Measurements from ENCODE around the gene CCNB2. TPM values are rescaled to one million over a fixed set of nuclear protein-coding genes. Genes with fewer than 3 reads are reported as not detected.
"Not testable (repeated sequence)": the region's sequence is repeated elsewhere in the genome, so short reads cannot be mapped to it uniquely, and the experiment has no call there.

The CCNB2 gene
- total and polyA plus RNA-seq, 7 experiments from 2014 or later = 0.27 to 52.2 (median 0.41) TPM; not detected in 2

- Mint-ChIP-seq H3K27ac (peak overlapping the region in 1 of 9 donors; percentile 34), H3K4me3 (no peak overlapping the region), H3K36me3 (peaks cover 0 to 38% (median 0%) of the 10 kb centered on the region in 5 donors), H3K27me3 (no peaks in the 10 kb centered on the region), H3K4me1 (peaks cover 0 to 23% (median 0%) of the 10 kb centered on the region in 7 donors), H3K9me3 (no peaks in the 10 kb centered on the region)
- ChIA-PET POLR2A (no interaction called here), CTCF (interaction anchor here (0.7 kb wide), 1 partner anchor 186 kb away, joined by 3 read pairs; no protein-coding TSS in a partner anchor)
- no peak overlapping the region for H3K27ac ChIP-seq (ENCODE audit: low read depth, low read length)
- H3K36me3 ChIP-seq (ENCODE audit: control insufficient read depth in 2 of 3, insufficient read depth in 3 of 3, low read length in 3 of 3) = no peaks in the 10 kb centered on the region
- H3K27me3 ChIP-seq (ENCODE audit: control insufficient read depth in 2 of 2, insufficient read depth in 2 of 2, low read length in 2 of 2) = no peaks in the 10 kb centered on the region
- no peak for DNase-seq
- H3K4me1 ChIP-seq (ENCODE audit: control insufficient read depth in 2 of 2, insufficient read depth in 2 of 2, low read length in 2 of 2) = no peaks in the 10 kb centered on the region
- H3K4me3 ChIP-seq (ENCODE audit: low read length) = no peak overlapping the region
- ATAC-seq = no peak
- no peaks in the 10 kb centered on the region for H3K9me3 ChIP-seq (ENCODE audit: control insufficient read depth in 2 of 3, low read length in 3 of 3)
- intact Hi-C loops (cut with micrococcal nuclease) = no loop called here
These were observed 10.1 kb downstream of the CCNB2 start for GRCh38 chr15:59115047-59115446.

GRCh38 chr15:59116141-59116540 lies 11.2 kb downstream of the CCNB2 start:
- intact Hi-C loops (cut with micrococcal nuclease) = no loop called here
- Mint-ChIP-seq H3K36me3 (peaks cover 0 to 40% (median 0%) of the 10 kb centered on the region in 5 donors), H3K4me1 (peaks cover 0 to 17% (median 0%) of the 10 kb centered on the region in 7 donors), H3K4me3 (no peak overlapping the region), H3K27ac (no peak overlapping the region), H3K9me3 (no peaks in the 10 kb centered on the region), H3K27me3 (no peaks in the 10 kb centered on the region)
- CTCF ChIA-PET = no interaction called here
- no peak overlapping the region for H3K4me3 ChIP-seq (ENCODE audit: low read length)
- no peaks in the 10 kb centered on the region for H3K36me3 ChIP-seq (ENCODE audit: control insufficient read depth in 2 of 3, insufficient read depth in 3 of 3, low read length in 3 of 3)
- H3K27me3 ChIP-seq (ENCODE audit: control insufficient read depth in 2 of 2, insufficient read depth in 2 of 2, low read length in 2 of 2) = no peaks in the 10 kb centered on the region
- DNase-seq (no peak), ATAC-seq (no peak)
- POLR2A ChIA-PET = no interaction called here
- H3K27ac ChIP-seq (ENCODE audit: low read depth, low read length) = no peak overlapping the region
- no peaks in the 10 kb centered on the region for H3K9me3 ChIP-seq (ENCODE audit: control insufficient read depth in 2 of 3, low read length in 3 of 3)
- H3K4me1 ChIP-seq (ENCODE audit: control insufficient read depth in 2 of 2, insufficient read depth in 2 of 2, low read length in 2 of 2) = no peaks in the 10 kb centered on the region

- Histone ChIP-seq H3K27me3 (ENCODE audit: control insufficient read depth in 2 of 2, insufficient read depth in 2 of 2, low read length in 2 of 2) (no peaks in the 10 kb centered on the region), H3K4me1 (ENCODE audit: control insufficient read depth in 2 of 2, insufficient read depth in 2 of 2, low read length in 2 of 2) (no peaks in the 10 kb centered on the region), H3K27ac (ENCODE audit: low read depth, low read length) (no peak overlapping the region), H3K9me3 (ENCODE audit: control insufficient read depth in 2 of 3, low read length in 3 of 3) (no peaks in the 10 kb centered on the region), H3K36me3 (ENCODE audit: control insufficient read depth in 2 of 3, insufficient read depth in 3 of 3, low read length in 3 of 3) (no peaks in the 10 kb centered on the region), H3K4me3 (ENCODE audit: low read length) (no peak overlapping the region)
- Mint-ChIP-seq H3K9me3 (no peaks in the 10 kb centered on the region), H3K27me3 (no peaks in the 10 kb centered on the region), H3K27ac (no peak overlapping the region), H3K36me3 (peaks cover 0 to 40% (median 0%) of the 10 kb centered on the region in 5 donors), H3K4me3 (no peak overlapping the region), H3K4me1 (peaks cover 0 to 17% (median 0%) of the 10 kb centered on the region in 7 donors)
- ATAC-seq = no peak
- DNase-seq = no peak
- ChIA-PET CTCF (interaction anchor here (0.9 kb wide), 1 partner anchor 10 kb away, joined by 3 read pairs; no protein-coding TSS in a partner anchor), POLR2A (interaction anchor here (0.6 kb wide), 1 partner anchor 8 kb away, joined by 3 read pairs; no protein-coding TSS in a partner anchor)
- intact Hi-C loops (cut with micrococcal nuclease) = no loop called here
These were observed 11.8 kb downstream of the CCNB2 start for GRCh38 chr15:59116771-59117170.

GRCh38 chr15:59119625-59120024 lies 14.7 kb downstream of the CCNB2 start:
- CTCF ChIA-PET = no interaction called here

GRCh38 chr15:59120937-59121336 lies 16.0 kb downstream of the CCNB2 start:
- no peaks in the 10 kb centered on the region for H3K4me1 ChIP-seq (ENCODE audit: control insufficient read depth in 2 of 2, insufficient read depth in 2 of 2, low read length in 2 of 2)
- Mint-ChIP-seq H3K4me1 (peaks cover 0 to 11% (median 0%) of the 10 kb centered on the region in 7 donors), H3K27me3 (no peaks in the 10 kb centered on the region), H3K4me3 (no peak overlapping the region), H3K36me3 (peaks cover 0 to 58% (median 0%) of the 10 kb centered on the region in 5 donors), H3K9me3 (peaks cover 0 to under 1% (median 0%) of the 10 kb centered on the region in 11 donors), H3K27ac (no peak overlapping the region)
- no peak overlapping the region for H3K27ac ChIP-seq (ENCODE audit: low read depth, low read length)
- no peak for ATAC-seq
- POLR2A ChIA-PET = no interaction called here
- H3K4me3 ChIP-seq (ENCODE audit: low read length) = no peak overlapping the region
- DNase-seq = no peak
- no peaks in the 10 kb centered on the region for H3K27me3 ChIP-seq (ENCODE audit: control insufficient read depth in 2 of 2, insufficient read depth in 2 of 2, low read length in 2 of 2)
- H3K9me3 ChIP-seq (ENCODE audit: control insufficient read depth in 2 of 3, low read length in 3 of 3) = no peaks in the 10 kb centered on the region
- intact Hi-C loops (cut with micrococcal nuclease) = no loop called here
- CTCF ChIA-PET = no interaction called here
- H3K36me3 ChIP-seq (ENCODE audit: control insufficient read depth in 2 of 3, insufficient read depth in 3 of 3, low read length in 3 of 3) = no peaks in the 10 kb centered on the region

More at GRCh38 chr15:59119625-59120024, 14.7 kb downstream of the CCNB2 start:
- Histone ChIP-seq H3K4me1 (ENCODE audit: control insufficient read depth in 2 of 2, insufficient read depth in 2 of 2, low read length in 2 of 2) (no peaks in the 10 kb centered on the region), H3K9me3 (ENCODE audit: control insufficient read depth in 2 of 3, low read length in 3 of 3) (no peaks in the 10 kb centered on the region), H3K27me3 (ENCODE audit: control insufficient read depth in 2 of 2, insufficient read depth in 2 of 2, low read length in 2 of 2) (no peaks in the 10 kb centered on the region), H3K36me3 (ENCODE audit: control insufficient read depth in 2 of 3, insufficient read depth in 3 of 3, low read length in 3 of 3) (no peaks in the 10 kb centered on the region), H3K4me3 (ENCODE audit: low read length) (no peak overlapping the region), H3K27ac (ENCODE audit: low read depth, low read length) (no peak overlapping the region)
- Mint-ChIP-seq H3K36me3 (peaks cover 0 to 53% (median 0%) of the 10 kb centered on the region in 5 donors), H3K4me1 (peaks cover 0 to 11% (median 0%) of the 10 kb centered on the region in 7 donors), H3K27me3 (no peaks in the 10 kb centered on the region), H3K4me3 (no peak overlapping the region), H3K9me3 (no peaks in the 10 kb centered on the region), H3K27ac (no peak overlapping the region)
- POLR2A ChIA-PET = no interaction called here
- intact Hi-C loops (cut with micrococcal nuclease) = no loop called here
- DNase-seq = no peak
- ATAC-seq = no peak

GRCh38 chr15:59124261-59124660 lies 19.3 kb downstream of the CCNB2 start:
- Histone ChIP-seq H3K36me3 (ENCODE audit: control insufficient read depth in 2 of 3, insufficient read depth in 3 of 3, low read length in 3 of 3) (no peaks in the 10 kb centered on the region), H3K4me3 (ENCODE audit: low read length) (no peak overlapping the region), H3K9me3 (ENCODE audit: control insufficient read depth in 2 of 3, low read length in 3 of 3) (no peaks in the 10 kb centered on the region), H3K4me1 (ENCODE audit: control insufficient read depth in 2 of 2, insufficient read depth in 2 of 2, low read length in 2 of 2) (no peaks in the 10 kb centered on the region), H3K27me3 (ENCODE audit: control insufficient read depth in 2 of 2, insufficient read depth in 2 of 2, low read length in 2 of 2) (no peaks in the 10 kb centered on the region), H3K27ac (ENCODE audit: low read depth, low read length) (no peak overlapping the region)
- DNase-seq = no peak
- ATAC-seq = no peak
- Mint-ChIP-seq H3K4me3 (no peak overlapping the region), H3K4me1 (peaks cover 0 to 24% (median 0%) of the 10 kb centered on the region in 7 donors), H3K36me3 (peaks cover 0 to 74% (median under 1%) of the 10 kb centered on the region in 5 donors), H3K27me3 (no peaks in the 10 kb centered on the region), H3K9me3 (peaks cover 0 to 22% (median 2%) of the 10 kb centered on the region in 11 donors), H3K27ac (peak overlapping the region in 1 of 9 donors; percentile 5)
- POLR2A ChIA-PET = no interaction called here
- CTCF ChIA-PET = no interaction called here
- intact Hi-C loops (cut with micrococcal nuclease) = no loop called here

- Mint-ChIP-seq H3K4me1 (peaks cover 0 to 21% (median 0%) of the 10 kb centered on the region in 7 donors), H3K36me3 (peaks cover 0 to 84% (median 9%) of the 10 kb centered on the region in 5 donors), H3K9me3 (peaks cover 1 to 27% (median 6%) of the 10 kb centered on the region in 11 donors)
- intact Hi-C loops (cut with micrococcal nuclease); H3K36me3 ChIP-seq (ENCODE audit: control insufficient read depth in 2 of 3, insufficient read depth in 3 of 3, low read length in 3 of 3); ATAC-seq; H3K4me1 ChIP-seq (ENCODE audit: control insufficient read depth in 2 of 2, insufficient read depth in 2 of 2, low read length in 2 of 2); H3K4me3 ChIP-seq (ENCODE audit: low read length); H3K27me3 Mint-ChIP-seq; H3K4me3 Mint-ChIP-seq; CTCF ChIA-PET; DNase-seq; H3K27ac ChIP-seq (ENCODE audit: low read depth, low read length); H3K9me3 ChIP-seq (ENCODE audit: control insufficient read depth in 2 of 3, low read length in 3 of 3); H3K27me3 ChIP-seq (ENCODE audit: control insufficient read depth in 2 of 2, insufficient read depth in 2 of 2, low read length in 2 of 2); H3K27ac Mint-ChIP-seq; POLR2A ChIA-PET: not testable (repeated sequence)
These were observed 20.7 kb downstream of the CCNB2 start for GRCh38 chr15:59125683-59126082.

Measured in naive thymus-derived CD4-positive, alpha-beta T cell (primary cell).